Posterior cingulate gyrus (tissue), 11 donors: ENCODE measurements around the gene ZMIZ2.
A peak's percentile ranks its signal among the peaks of the same experiment; 100 is the strongest.
"Not testable (repeated sequence)": the region's sequence is repeated elsewhere in the genome, so short reads cannot be mapped to it uniquely, and the experiment has no call there.

ENCODE experiments used
- DNase-seq, 10 donors: peaks; one replicate each; pipeline versions ENCODE4 v3.0.0 to v3.0.0-alpha.2; 2020 to 2021; ENCODE audit warnings: mixed read lengths in 3 of 10
- intact Hi-C: fragments of 100-400 bp; cut with DNase I; formaldehyde crosslinking; loops from one replicate; pipeline ENCODE4 v1.15.1; 2023

Gene ZMIZ2

GRCh38 chr7:44748045-44748947, at the start of gene ZMIZ2:
ZMIZ2 (plus strand) TSS chr7:44748847; CDS start chr7:44756250, 7,403 bp downstream.
- intact Hi-C loops = loop anchor here (2.0 to 5.0 kb wide), 4 partner anchors 49 to 166 kb away; partner anchors contain the start of genes H2AZ2, OGDH, PPIA and TMED4
- DNase-seq = peak; percentile 89 to 99 (median 94)

- peak in 1 of 10 donors; percentile 22 for DNase-seq
- intact Hi-C loops = not testable (repeated sequence)
Measured at GRCh38 chr7:44699598-44699997, 49.0 kb upstream of the ZMIZ2 start.

DNA sequence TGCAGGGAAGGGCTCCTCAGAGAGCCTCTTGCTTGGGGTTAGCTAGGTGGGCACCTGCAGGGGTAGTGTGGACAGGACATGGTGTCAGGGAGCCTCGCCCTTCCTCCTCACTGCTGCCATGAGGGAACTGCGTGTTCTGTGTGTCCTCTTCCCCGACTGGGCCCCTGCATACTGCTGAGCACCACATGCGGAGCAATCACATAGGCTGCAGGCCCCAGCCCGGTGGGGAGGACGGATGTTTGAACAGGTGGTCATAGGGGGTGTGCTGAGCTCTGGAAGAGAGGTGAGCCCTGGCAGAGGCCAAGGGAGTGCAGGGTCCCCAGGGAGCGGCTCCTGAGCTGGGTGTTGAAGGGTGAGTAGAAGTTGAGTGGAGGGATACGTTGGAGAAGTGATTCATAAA, 48.3 kb upstream of the ZMIZ2 start:
- intact Hi-C loops = no loop called here
- peak in 3 of 10 donors; percentile 20 to 81 (median 71) for DNase-seq

- intact Hi-C loops = not testable (repeated sequence)
- DNase-seq = peak in 2 of 10 donors; percentile 44 to 56
Measured at GRCh38 chr7:44703391-44703790, 45.3 kb upstream of the ZMIZ2 start.

GRCh38 chr7:44703921-44704320, 44.7 kb upstream of the ZMIZ2 start:
- intact Hi-C loops = no loop called here
- no peak for DNase-seq

- no peak for DNase-seq
- intact Hi-C loops = no loop called here
Measured at GRCh38 chr7:44705434-44705833, 43.2 kb upstream of the ZMIZ2 start.

GRCh38 chr7:44706788-44707557, 41.7 kb upstream of the ZMIZ2 start:
- DNase-seq = peak in 1 of 10 donors; percentile 77

GRCh38 chr7:44707558-44708230, 41.0 kb upstream of the ZMIZ2 start:
- peak in 1 of 10 donors; percentile 72 for DNase-seq
- intact Hi-C loops = no loop called here

More at GRCh38 chr7:44706788-44707557, 41.7 kb upstream of the ZMIZ2 start:
- intact Hi-C loops = no loop called here

DNA sequence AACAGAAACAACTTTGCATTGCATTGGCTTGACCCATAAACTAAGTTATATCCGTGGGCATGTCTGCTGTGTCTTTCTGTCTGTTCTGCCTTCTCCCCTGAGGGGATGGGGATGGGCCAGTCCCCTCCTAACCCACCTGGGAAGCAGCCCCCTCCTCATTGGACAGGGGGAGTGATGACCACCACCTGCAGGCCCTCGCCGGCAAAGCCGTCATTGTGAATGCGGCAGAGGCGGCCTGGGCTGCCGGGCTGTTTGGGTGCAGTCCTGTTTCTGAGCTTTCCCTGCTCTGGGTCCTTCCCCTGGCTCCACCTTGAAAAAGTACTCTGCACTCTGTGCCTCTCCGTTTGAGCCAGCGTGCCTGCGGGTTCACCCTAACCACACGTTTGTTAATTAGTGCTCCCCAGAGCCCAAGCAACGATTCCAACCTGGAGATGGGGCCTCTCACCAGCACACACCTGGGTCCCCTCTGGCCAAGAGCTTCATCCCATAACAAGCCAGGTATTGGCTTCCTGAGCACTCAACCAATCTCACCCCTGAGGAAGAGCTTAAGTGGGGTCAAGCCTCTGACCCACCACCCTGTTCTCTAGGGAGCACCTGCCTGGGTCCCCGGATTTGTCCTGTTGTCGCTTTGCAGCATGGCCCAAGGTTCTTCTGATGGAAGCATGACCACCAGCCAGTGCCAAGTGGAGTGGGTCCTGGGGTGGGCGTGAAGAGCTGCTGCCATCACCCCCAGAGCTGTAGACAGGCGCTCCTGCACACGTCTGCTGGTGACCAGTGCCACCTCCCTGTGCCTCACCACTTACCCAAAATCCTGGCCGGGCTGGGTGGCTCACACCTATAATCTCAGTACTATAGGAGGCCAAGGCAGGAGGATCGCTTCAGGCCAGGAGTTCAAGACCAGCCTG, 39.4 kb upstream of the ZMIZ2 start:
- intact Hi-C loops = no loop called here

GRCh38 chr7:44709945-44710596, 38.6 kb upstream of the ZMIZ2 start:
- DNase-seq = peak in 1 of 10 donors; percentile 79
- intact Hi-C loops = no loop called here

More for the DNA sequence above, 39.4 kb upstream of the ZMIZ2 start:
- peak in 1 of 10 donors; percentile 60 for DNase-seq

DNA sequence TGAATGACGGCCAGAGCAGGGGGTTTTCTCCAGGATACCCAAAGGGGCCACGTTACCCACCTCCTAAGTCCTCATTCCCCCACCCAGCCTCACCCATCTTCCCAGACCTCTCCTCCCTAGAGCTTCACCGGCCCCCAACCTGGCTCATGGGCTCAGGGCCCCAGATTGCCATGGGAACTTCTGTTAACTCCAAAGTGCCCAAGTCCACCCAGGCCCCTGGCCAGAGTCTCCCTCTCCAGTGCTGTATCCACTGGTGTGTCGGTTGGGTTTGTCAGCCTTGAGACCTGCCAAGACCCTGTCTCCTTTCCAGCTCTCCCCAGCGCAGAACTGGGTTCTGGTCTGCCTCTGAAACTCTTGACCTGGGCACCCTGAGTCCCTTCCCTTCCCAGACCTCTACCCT, 37.1 kb upstream of the ZMIZ2 start:
- intact Hi-C loops = no loop called here
- DNase-seq = peak in 2 of 10 donors; percentile 58 to 63

- intact Hi-C loops = no loop called here
- no peak for DNase-seq
Measured at GRCh38 chr7:44712012-44712411, 36.6 kb upstream of the ZMIZ2 start.

- intact Hi-C loops = no loop called here
Measured at GRCh38 chr7:44713141-44713540, 35.5 kb upstream of the ZMIZ2 start.

GRCh38 chr7:44713680-44714335, 34.8 kb upstream of the ZMIZ2 start:
- intact Hi-C loops = no loop called here
- no peak for DNase-seq

More at GRCh38 chr7:44713141-44713540, 35.5 kb upstream of the ZMIZ2 start:
- DNase-seq = no peak

- intact Hi-C loops = no loop called here
- no peak for DNase-seq
Measured at GRCh38 chr7:44716205-44716604, 32.4 kb upstream of the ZMIZ2 start.

DNA sequence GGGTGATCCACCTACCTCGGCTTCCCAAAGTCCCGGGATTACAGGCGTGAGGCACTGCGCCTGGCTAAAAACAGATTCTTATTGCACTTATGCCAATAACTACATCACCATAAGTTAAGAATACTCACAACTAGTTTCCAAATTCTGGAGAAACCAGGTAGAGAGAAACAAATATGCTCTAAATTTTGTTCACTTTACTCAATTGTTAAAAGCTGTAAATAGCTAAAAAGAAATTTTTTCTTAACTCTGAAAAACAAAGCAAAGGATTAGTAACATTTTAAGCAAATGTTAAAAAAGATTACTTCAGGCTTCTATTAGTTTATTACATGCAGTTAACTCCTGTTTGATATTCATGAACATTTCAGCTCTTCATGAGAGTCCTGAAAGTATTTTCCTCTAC, 28.3 kb upstream of the ZMIZ2 start:
- no peak for DNase-seq
- intact Hi-C loops = no loop called here

- intact Hi-C loops = no loop called here
- DNase-seq = peak in 1 of 10 donors; percentile 21
Measured at GRCh38 chr7:44724276-44724675, 24.4 kb upstream of the ZMIZ2 start.

DNA sequence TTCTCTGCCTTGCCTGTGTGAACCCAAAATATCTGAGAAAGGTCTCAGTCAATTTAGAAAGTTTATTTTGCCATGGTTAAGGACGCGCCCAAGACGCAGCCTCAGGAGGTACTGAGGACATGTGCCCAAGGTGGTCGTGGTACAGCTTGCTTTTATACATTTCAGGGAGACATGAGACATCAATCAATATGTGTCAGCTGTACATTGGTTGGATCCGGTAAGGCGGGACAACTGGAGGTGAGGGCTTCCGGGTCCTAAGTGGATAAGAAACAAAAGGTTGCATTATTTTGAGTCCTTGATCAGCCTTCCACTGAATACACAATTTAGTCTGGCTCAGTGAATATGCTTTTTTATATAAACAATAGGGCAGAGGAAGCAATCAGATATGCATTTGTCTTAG, 22.4 kb upstream of the ZMIZ2 start:
- intact Hi-C loops = not testable (repeated sequence)
- peak in 1 of 10 donors; percentile 6 for DNase-seq
